ENCODE data around the gene SLC35A5. TPM values are rescaled to one million over a fixed set of nuclear protein-coding genes. Genes with fewer than 3 reads are reported as not detected.

Gene SLC35A5
- total RNA-seq, 4 donors from 2014 or later: 0.80 to 49.2 (median 25.4) TPM

DNA sequence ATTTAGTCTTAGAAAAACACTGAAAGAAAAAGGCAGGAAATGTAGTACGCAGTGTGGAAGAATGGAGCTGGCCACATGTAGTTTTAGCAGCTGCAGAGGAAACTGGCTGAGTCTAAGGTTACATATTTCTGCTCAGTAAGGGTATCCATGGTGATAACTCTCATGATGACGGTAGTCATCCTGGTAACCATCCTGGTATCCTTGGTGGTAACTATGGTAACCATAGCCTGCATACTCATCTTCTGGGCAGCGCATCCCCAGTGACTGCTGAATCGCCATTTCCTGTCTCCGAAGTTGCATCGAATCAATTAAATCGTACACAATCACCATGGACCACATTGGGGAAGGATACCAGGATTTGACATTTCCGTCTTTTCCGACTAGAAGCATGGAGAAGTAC is 43.4 kb downstream of the SLC35A5 start:
- 73 to 79% methylated on average over 2 to 9 of the region's 9 CpGs for WGBS, 2 donors (ENCODE audit: low coverage in 1 of 2)
- in situ Hi-C loops (cut with MboI; ENCODE audit: low pct_ligation_motif_present in 1 of 4, low pct_unique_long_range_greater_than_20kb in 1 of 4, low sequenced_read_pairs in 3 of 4): no loop called here

DNA sequence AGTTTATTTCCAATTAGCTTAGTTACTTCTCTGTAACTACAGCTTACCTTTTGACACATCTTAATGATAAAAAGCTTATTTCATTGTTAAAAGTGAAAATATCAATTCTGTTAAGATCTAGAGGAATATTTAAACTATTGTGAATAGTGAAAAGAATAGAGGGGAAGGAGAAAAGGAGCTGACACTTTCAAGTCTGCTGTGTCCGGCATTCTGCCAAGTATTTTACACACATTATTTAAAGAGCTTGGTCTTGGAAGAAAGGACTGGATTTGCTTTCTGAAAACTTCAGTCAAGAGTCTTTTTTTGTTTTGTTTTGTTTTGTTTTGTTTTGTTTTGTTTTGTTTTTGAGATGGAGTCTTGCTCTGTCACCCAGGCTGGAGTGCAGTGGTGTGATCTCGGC is 44.3 kb downstream of the SLC35A5 start:
- no peaks in the 10 kb centered on the region for H3K36me3 ChIP-seq
- no peaks in the 10 kb centered on the region for H3K4me1 ChIP-seq
- no peak overlapping the region for H3K27ac ChIP-seq
- 91 to 100% methylated on average over 1 to 2 of the region's 2 CpGs for WGBS, 2 donors (ENCODE audit: low coverage in 1 of 2)
- TF ChIP-seq EP300 (IDR thresholded peaks at IDR 0.05; ENCODE audit: low read depth) (no peak), POLR2AphosphoS5 (IDR thresholded peaks at IDR 0.05) (no peak), POLR2A (IDR thresholded peaks at IDR 0.05) (no peak)
- TF ChIP-seq, protein P1, sequence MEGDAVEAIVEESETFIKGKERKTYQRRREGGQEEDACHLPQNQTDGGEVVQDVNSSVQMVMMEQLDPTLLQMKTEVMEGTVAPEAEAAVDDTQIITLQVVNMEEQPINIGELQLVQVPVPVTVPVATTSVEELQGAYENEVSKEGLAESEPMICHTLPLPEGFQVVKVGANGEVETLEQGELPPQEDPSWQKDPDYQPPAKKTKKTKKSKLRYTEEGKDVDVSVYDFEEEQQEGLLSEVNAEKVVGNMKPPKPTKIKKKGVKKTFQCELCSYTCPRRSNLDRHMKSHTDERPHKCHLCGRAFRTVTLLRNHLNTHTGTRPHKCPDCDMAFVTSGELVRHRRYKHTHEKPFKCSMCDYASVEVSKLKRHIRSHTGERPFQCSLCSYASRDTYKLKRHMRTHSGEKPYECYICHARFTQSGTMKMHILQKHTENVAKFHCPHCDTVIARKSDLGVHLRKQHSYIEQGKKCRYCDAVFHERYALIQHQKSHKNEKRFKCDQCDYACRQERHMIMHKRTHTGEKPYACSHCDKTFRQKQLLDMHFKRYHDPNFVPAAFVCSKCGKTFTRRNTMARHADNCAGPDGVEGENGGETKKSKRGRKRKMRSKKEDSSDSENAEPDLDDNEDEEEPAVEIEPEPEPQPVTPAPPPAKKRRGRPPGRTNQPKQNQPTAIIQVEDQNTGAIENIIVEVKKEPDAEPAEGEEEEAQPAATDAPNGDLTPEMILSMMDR (IDR thresholded peaks at IDR 0.05): no peak
- no peak for DNase-seq
- in situ Hi-C loops (cut with MboI; ENCODE audit: low pct_ligation_motif_present in 1 of 4, low pct_unique_long_range_greater_than_20kb in 1 of 4, low sequenced_read_pairs in 3 of 4): no loop called here
- H3K27me3 ChIP-seq: no peaks in the 10 kb centered on the region
- intact Hi-C loops (cut with DNase I; ENCODE audit: low total_unique reads): no loop called here
- no peak overlapping the region for H3K4me3 ChIP-seq
- no peaks in the 10 kb centered on the region for H3K9me3 ChIP-seq

More for the DNA sequence above, 43.4 kb downstream of the SLC35A5 start:
- H3K4me3 ChIP-seq: no peak overlapping the region
- no peak overlapping the region for H3K27ac ChIP-seq
- TF ChIP-seq, protein P1 (IDR thresholded peaks at IDR 0.05): no peak
- TF ChIP-seq POLR2A (IDR thresholded peaks at IDR 0.05) (no peak), EP300 (IDR thresholded peaks at IDR 0.05; ENCODE audit: low read depth) (no peak), POLR2AphosphoS5 (IDR thresholded peaks at IDR 0.05) (no peak)
- no peaks in the 10 kb centered on the region for H3K4me1 ChIP-seq
- H3K9me3 ChIP-seq: no peaks in the 10 kb centered on the region
- no peaks in the 10 kb centered on the region for H3K36me3 ChIP-seq
- no peaks in the 10 kb centered on the region for H3K27me3 ChIP-seq
- DNase-seq: no peak
- intact Hi-C loops (cut with DNase I; ENCODE audit: low total_unique reads): no loop called here

DNA sequence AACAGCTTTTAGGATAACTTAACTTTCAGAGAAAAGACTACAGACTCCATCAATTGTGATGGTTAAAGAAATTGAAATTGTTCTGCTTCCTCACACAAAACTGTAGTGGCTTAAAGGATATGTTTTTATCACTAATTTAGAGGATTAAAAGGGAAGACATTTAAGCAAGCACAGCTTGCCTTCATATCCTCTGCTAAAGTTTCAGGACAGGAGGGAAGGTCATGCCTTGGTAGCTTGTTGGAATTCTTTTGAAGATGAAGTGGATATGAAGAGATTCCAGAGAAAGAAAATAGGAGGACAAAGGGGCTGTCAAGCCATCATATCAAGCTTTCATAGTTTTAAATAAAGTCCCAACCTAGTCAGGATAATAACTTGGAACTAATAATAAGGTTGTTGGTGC is 46.0 kb downstream of the SLC35A5 start:
- H3K27me3 ChIP-seq: no peaks in the 10 kb centered on the region
- in situ Hi-C loops (cut with MboI; ENCODE audit: low pct_ligation_motif_present in 1 of 4, low pct_unique_long_range_greater_than_20kb in 1 of 4, low sequenced_read_pairs in 3 of 4) (no loop called here), intact Hi-C loops (cut with DNase I; ENCODE audit: low total_unique reads) (no loop called here)
- no peak for DNase-seq
- no peaks in the 10 kb centered on the region for H3K9me3 ChIP-seq
- H3K27ac ChIP-seq: no peak overlapping the region
- no peaks in the 10 kb centered on the region for H3K4me1 ChIP-seq
- no peaks in the 10 kb centered on the region for H3K36me3 ChIP-seq
- no peak overlapping the region for H3K4me3 ChIP-seq
- no peak for TF ChIP-seq EP300 (IDR thresholded peaks at IDR 0.05; ENCODE audit: low read depth)
- TF ChIP-seq POLR2A (IDR thresholded peaks at IDR 0.05): no peak
- TF ChIP-seq POLR2AphosphoS5 (IDR thresholded peaks at IDR 0.05): no peak
- TF ChIP-seq, protein P1 (IDR thresholded peaks at IDR 0.05): no peak

DNA sequence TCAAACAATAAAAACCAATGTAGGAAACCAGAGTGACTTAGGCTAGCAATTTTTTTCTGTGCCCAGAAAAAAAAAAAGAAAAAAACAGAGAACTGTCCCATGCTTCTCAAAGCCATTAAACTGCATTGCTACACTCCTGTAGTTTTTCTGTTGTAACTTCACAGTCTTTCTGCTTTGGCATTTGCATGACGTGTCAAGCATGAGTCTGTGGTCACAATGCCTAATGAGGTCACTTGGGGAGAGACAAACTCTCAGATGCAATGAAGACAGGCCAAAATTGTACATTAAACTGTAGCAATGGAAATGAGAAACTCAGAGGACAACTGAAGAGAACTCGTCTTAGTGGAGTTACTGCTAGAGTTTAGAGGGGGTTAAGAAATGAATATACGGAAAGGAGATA is 48.3 kb downstream of the SLC35A5 start:
- Histone ChIP-seq H3K4me1 (no peaks in the 10 kb centered on the region), H3K4me3 (no peak overlapping the region), H3K36me3 (no peaks in the 10 kb centered on the region), H3K27me3 (no peaks in the 10 kb centered on the region), H3K27ac (no peak overlapping the region), H3K9me3 (no peaks in the 10 kb centered on the region)
- TF ChIP-seq, protein P1 (IDR thresholded peaks at IDR 0.05): no peak
- TF ChIP-seq EP300 (IDR thresholded peaks at IDR 0.05; ENCODE audit: low read depth) (no peak), POLR2A (IDR thresholded peaks at IDR 0.05) (no peak), POLR2AphosphoS5 (IDR thresholded peaks at IDR 0.05) (no peak)
- DNase-seq: no peak
- intact Hi-C loops (cut with DNase I; ENCODE audit: low total_unique reads): no loop called here
- WGBS, 2 donors (ENCODE audit: low coverage in 1 of 2): 83 to 100% methylated on average over 2 to 3 of the region's 3 CpGs
- in situ Hi-C loops (cut with MboI; ENCODE audit: low pct_ligation_motif_present in 1 of 4, low pct_unique_long_range_greater_than_20kb in 1 of 4, low sequenced_read_pairs in 3 of 4): no loop called here
